Suppressor macrophage treated with lipopolysaccharide for 1 hour (primary cell): ENCODE data around the gene ULBP1.
A peak's percentile ranks its signal among the peaks of the same experiment; 100 is the strongest.
"Not testable (repeated sequence)": the region's sequence is repeated elsewhere in the genome, so short reads cannot be mapped to it uniquely, and the experiment has no call there.

ENCODE experiments used
- DNase-seq, 3 donors: peaks; one replicate each; pipeline ENCODE4 v3.0.0-alpha.2; 2020 to 2022

The ULBP1 gene, protein sequence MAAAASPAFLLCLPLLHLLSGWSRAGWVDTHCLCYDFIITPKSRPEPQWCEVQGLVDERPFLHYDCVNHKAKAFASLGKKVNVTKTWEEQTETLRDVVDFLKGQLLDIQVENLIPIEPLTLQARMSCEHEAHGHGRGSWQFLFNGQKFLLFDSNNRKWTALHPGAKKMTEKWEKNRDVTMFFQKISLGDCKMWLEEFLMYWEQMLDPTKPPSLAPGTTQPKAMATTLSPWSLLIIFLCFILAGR

GRCh38 chr6:149963462-149964307, at the start of gene ULBP1:
Gene ULBP1, plus strand, starts transcription at chr6:149963943. Its CDS starts 107 bp downstream, at chr6:149964050.
- peak; percentile 90 to 94 (median 93) for DNase-seq

GRCh38 chr6:149915970-149916865, 47.5 kb upstream of the ULBP1 start:
- no peak for DNase-seq

- DNase-seq, result no peak
Observed at GRCh38 chr6:149917679-149918078, 46.1 kb upstream of the ULBP1 start.

- DNase-seq, result no peak
Observed at GRCh38 chr6:149918151-149918905, 45.4 kb upstream of the ULBP1 start.

DNA sequence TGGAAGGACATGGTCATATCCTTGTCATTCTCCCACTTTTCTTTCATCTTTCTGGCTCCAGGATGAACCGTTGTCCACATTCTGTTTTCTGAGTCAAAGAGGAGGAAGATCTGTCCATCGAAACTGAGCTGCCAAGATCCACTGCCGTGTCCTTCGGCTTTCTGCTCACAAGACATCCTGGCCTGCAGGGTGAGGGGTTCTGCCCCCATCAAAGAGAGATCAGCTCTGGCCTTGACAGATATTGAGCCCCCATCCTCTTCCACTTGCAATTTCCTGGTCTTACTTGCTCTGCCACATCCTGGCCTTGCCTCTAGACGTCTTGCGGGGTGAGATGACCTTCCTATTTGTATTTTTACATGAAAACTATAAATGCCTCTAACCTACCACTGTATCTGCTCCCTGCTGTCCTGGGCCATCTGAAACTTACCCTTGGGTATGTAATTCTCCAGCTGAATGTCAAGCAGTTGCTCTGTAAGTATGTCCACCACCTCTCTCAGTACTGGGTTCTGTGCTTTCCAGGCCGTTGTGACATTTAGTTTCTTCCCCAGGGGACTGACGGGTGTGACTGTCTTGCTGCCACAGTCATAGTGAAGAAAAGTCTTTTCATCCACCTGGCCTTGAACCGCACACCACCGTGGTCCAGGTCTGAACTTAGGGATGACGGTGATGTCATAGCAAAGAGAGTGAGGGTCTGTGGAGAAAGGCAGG, 44.5 kb upstream of the ULBP1 start:
- DNase-seq, result not testable (repeated sequence)

DNA sequence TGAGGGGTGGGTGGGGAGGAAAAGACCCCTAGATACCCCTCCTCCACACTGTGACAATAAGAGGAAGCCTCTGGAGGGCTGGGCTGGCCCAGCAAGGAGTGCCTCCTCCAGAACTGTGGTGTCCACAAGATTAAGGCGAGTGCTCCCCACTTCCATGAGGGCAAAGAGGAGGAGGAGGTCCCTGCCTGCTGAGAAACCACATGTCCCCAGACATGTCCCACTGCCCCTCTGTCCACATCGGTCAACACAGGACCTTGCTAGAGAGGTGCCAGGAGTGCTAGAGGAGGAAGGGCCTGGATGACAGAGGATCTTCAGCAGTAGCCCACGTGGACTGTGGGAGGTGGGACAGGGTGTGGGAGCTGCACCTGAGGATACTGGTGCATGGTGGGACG, 43.9 kb upstream of the ULBP1 start:
- no peak for DNase-seq

DNA sequence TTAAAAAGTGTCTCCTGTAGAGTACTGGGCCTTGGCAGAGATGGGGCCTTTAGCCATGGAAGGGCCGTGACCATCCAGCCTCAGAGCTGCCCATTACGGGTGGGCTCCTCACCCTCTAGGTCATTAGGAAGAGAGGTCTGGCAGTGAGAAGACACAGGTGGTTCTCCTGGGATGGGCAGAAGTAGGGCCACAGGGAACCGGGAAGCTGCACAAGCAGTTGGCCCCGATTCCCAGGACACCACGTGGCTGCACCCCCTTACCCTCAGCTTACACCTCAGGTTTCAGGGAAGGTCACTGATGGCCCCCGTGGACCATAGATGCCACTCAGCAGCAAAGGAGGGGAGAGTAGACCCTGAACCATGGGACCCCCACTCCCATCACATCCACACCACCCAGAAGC, 42.4 kb upstream of the ULBP1 start:
- DNase-seq, result no peak

DNA sequence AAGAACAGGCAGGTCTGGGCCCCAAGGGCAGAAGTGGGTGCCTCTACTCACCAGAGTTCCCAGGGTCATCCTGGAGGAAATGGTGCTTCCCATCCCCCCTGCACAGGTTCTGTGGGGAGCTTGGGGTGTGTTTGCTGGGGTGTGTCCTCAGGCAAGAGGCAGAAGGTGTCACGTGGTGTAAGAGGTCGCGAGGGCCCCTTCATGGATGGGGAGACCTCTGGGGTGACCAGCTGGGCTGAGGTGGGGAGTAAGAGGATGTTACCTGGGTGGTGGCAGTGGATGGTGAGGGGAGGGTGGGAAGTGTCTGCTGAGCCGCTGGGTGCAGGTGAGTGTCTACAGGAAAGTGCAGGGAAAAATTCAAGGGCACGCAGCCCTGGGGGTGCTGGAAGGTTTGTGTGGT, 41.7 kb upstream of the ULBP1 start:
- DNase-seq, result not testable (repeated sequence)

DNA sequence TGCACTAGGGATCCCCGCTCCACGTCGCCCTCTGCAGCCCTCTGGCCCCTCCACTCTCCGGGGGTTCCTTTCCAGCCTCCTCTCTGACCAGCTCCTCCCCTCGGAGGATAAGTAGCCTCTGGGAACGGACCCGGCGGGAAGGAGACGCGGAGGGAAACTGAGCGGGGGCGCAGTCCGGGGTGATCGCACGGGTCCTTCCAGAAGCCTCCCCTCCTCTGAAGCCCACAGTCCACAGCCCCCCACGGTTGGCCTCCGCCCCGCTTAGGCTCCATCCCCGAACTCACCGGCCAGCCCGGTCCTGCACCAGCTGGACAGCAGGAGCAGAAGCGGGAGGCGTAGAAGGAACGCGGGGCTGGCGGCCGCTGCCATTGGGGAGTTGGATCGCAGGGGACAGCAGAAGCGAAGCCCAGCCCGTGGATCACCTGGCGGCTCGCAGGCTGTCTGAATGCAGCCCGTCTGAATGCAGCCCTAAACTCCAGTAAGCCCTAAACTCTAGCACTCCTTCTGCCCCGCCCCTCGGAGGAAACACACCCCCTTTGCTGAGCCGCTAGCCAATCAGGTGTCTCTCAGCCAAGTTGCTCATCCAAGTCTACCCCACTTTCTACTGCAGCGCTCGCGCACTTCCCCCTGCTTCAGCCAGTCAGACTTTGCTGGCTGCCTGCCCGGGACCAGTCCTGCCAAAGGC, 41.0 kb upstream of the ULBP1 start, which contains the start of gene RAET1G:
Gene RAET1G, minus strand, starts transcription at position 480 of the 685 bp plus-strand sequence. Its CDS starts 111 bp downstream, at position 369.
- DNase-seq, result peak; percentile 86 to 92 (median 89)

DNA sequence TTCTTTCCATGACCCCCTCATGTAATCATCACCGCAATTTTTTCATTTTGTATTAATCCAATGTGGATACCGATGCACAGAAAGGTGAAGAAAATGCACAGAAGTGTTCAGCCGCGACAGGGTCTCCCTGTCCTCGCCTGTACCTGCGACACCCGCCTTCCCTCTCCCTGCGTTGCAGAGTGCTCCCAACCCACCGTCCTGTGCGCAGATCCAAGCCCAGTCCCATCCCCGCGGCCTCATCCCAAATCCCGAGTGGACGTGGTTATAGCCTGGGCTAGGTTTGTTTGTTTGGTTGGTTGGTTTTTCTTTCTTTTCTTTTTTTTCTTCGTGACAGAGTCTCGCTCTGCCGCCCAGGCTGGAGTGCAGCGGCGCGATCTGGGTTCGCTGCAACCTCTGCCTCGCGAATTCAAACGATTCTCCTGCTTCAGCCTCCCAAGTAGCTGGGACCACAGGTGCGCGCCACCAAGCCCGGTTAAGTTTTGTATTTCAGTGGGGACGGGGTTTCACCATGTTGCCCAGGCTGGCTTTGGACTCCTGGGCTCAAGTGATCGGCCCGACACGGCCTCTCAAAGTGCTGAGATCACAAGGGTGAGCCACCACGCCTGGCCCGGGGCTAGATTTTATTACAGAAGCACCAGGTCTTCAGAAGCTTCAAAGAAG, 40.3 kb upstream of the ULBP1 start:
- no peak for DNase-seq

DNA sequence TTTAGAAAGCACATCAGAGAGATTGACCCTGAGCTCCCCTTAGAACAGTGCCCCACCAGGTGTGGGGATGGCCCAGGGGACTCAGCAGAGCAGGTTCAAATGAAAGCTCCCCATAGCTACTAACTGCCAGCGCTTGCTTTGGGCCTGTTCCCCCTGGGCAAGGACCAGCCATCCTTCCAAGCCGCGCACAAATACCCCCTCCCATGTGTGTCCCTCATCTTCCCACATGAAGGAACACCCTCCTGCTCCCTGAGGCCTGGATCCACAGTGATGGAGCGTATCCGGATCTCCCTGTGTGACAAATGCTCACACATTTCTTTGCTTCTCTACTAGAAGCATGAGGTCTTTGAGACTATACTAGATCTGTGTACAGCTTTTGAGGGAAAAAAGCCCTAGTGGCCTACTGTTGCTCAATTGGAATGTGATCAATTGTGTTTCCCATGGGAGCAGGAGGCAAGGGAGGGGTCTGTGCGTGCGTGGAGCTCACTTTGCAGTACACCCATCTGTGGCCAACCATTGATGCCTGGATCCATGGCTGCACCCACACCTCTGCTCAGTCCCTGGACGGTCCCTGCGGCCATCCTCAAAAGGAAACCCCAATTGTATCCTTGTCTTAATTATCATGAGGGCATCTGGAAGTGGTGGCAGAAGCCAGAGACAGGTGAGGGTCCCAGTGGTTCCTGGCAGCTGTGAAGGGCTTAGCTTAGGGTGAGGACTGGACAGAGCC, 39.4 kb upstream of the ULBP1 start:
- DNase-seq, result no peak

GRCh38 chr6:149924933-149925252, 38.9 kb upstream of the ULBP1 start:
- DNase-seq, result no peak

DNA sequence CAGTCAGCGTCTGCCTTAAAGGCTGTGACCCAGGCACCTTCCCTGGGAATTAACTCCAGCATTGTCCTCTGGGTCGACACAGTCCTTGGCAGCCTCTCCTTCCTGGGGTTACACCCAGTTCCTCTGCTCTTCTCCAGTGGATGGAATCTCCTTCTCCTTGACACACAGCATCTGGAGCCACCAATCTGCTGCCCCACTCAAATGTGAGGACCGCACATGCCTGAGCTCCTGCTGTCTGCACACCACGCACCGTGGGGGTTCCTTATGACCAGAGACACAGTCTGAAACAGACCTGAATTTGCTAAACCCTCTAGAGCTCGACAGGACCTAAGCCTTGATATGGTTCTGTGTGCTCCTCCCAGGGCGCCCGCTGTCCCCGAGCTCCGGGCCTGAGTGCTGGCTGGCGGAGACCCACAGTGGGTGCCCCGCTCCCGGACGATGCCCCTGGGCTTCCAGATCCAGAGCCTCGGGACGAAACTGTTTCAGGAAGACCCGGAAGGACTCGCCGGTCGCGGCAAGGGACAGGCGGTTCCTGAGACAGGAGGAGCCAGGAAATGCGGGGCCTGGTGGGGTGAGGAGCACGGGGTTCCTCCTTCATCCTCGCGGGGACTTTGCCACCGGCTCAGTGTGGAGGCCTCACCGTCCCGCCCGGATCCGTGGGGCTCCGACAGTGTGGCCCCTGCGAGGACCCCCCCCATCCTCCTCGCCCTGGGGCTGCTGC, 38.3 kb upstream of the ULBP1 start:
- peak in 1 of 3 donors; percentile 41 for DNase-seq

- DNase-seq, result peak; percentile 78 to 87 (median 86)
Observed at GRCh38 chr6:149925974-149926777, 37.6 kb upstream of the ULBP1 start.

DNA sequence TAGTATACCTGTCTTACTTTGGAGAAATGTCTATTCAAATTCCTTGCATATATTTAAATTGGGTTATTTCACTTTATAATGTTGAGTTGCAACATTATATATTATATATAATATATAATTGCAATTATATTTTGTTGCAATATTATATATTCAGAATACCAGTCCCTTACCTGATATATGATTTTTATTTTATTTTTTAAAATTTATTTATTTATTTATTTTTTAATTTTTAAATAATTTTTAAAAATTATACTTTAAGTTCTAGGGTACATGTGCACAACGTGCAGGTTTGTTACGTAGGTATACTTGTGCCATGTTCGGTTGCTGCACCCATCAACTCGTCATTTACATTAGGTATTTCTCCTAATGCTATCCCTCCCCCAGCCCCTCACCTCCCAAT, 36.7 kb upstream of the ULBP1 start:
- DNase-seq, result not testable (repeated sequence)

DNA sequence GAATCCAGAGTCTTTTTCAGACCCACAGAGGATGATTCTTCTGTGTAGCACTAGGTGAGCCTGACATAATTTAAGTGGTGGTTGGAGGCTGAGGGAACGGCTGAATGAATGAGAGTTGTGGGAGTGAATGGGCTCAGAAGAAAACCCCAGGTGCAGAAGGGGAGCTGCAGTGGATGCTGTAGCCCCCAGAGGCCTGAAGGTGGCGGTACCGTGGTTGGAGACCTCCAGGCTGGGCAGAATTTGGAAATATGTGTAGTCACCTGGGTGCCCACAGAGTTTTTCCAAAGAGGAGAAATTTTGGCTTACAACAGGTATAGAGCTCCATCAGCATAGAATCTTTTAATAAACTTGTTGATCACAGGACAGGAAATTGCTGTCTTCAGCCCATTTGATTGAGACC, 34.3 kb upstream of the ULBP1 start:
- DNase-seq, result no peak

DNA sequence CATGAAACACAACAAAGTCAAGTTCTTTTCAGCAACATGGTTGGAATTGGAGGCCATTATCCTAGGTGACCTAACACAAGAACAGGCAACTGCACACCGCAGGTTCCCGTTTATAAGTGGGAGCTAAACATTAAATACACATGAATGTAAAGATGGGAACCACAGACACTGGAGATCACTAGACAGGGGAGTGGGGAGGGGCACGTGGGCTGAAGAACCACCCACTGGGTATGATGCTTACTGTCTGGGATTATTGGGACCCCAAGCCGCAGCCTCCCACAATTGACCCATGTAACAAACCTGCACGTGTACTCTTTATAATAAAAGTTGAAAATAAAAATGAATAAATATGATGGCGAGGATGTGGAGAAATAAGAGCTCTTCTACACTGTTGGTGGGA, 32.2 kb upstream of the ULBP1 start:
- DNase-seq, result no peak

GRCh38 chr6:149933036-149933435, 30.7 kb upstream of the ULBP1 start:
- no peak for DNase-seq
